Activated naive CD8-positive, alpha-beta T cell treated with anti-CD3 and anti-CD28 coated beads, Interleukin-2, amount 10 ng/mL, durations not matched to agents 7 days and 5 days (primary cell): Measurements from ENCODE around the gene CTSE. TPM values are rescaled to one million over a fixed set of nuclear protein-coding genes. Genes with fewer than 3 reads are reported as not detected.

Experiments
- ATAC-seq: fragments of 150-1000 bp; cut with Tn5 transposase; one replicate; pipeline ENCODE4 v1.10.0; 2021; ENCODE audit warnings: low read depth, moderate library complexity
- POLR2A ChIA-PET: fragments of 350-600 bp; sonication (Branson Sonifier 250); formaldehyde crosslinking; loops from one replicate; lab custom pipeline; 2021; ENCODE audit warnings: antibody characterized with exemption; lab: Charles Lee
- DNase-seq: peaks from one replicate; pipeline ENCODE4 v3.0.0; 2021
- H3K27ac Mint-ChIP-seq: one replicate; pipeline ENCODE4 v1.8.0; 2022; ENCODE audit warnings: mild to moderate bottlenecking, mixed read lengths
- H3K27me3 Mint-ChIP-seq: one replicate; pipeline ENCODE4 v1.8.0; 2022; ENCODE audit warnings: mild to moderate bottlenecking, moderate library complexity, mixed read lengths
- H3K36me3 Mint-ChIP-seq: one replicate; pipeline ENCODE4 v1.8.0; 2021; ENCODE audit warnings: mild to moderate bottlenecking, mixed read lengths
- H3K4me1 Mint-ChIP-seq: one replicate; pipeline ENCODE4 v1.8.0; 2021; ENCODE audit warnings: mixed read lengths
- H3K4me3 Mint-ChIP-seq: one replicate; pipeline ENCODE4 v1.8.0; 2022; ENCODE audit warnings: mild to moderate bottlenecking, moderate library complexity, mixed read lengths
- H3K9me3 Mint-ChIP-seq: one replicate; pipeline ENCODE4 v1.8.0; 2021; ENCODE audit warnings: mixed read lengths
- total RNA-seq, 2 experiments: library from RNA; stranded (reverse); gene quantifications; one replicate each; pipeline ENCODE4 v1.2.3, GENCODE V29; 2021

Gene CTSE
- total RNA-seq, 2 experiments from 2014 or later: not detected

- no peak for DNase-seq
- ATAC-seq: no peak
- Mint-ChIP-seq H3K27me3 (no peaks in the 10 kb centered on the region), H3K4me1 (peaks cover 6% of the 10 kb centered on the region), H3K27ac (peak overlapping the region; percentile 60), H3K9me3 (peaks cover 20% of the 10 kb centered on the region), H3K4me3 (no peak overlapping the region), H3K36me3 (no peaks in the 10 kb centered on the region)
- POLR2A ChIA-PET: no interaction called here
These were observed 49.0 kb downstream of the CTSE start for GRCh38 chr1:205974712-205975111.

- H3K36me3 Mint-ChIP-seq: no peaks in the 10 kb centered on the region
- POLR2A ChIA-PET: no interaction called here
- no peak for ATAC-seq
- no peak for DNase-seq
- peaks cover 20% of the 10 kb centered on the region for H3K9me3 Mint-ChIP-seq
- peak overlapping the region; percentile 31 for H3K27ac Mint-ChIP-seq
- H3K4me1 Mint-ChIP-seq: peaks cover 6% of the 10 kb centered on the region
- H3K27me3 Mint-ChIP-seq: no peaks in the 10 kb centered on the region
- H3K4me3 Mint-ChIP-seq: no peak overlapping the region
These were observed 50.1 kb downstream of the CTSE start for GRCh38 chr1:205973377-205974232.

- no peaks in the 10 kb centered on the region for H3K27me3 Mint-ChIP-seq
- ATAC-seq (peak; percentile 20), DNase-seq (no peak)
- H3K27ac Mint-ChIP-seq: no peak overlapping the region
- no peaks in the 10 kb centered on the region for H3K36me3 Mint-ChIP-seq
- peaks cover 6% of the 10 kb centered on the region for H3K4me1 Mint-ChIP-seq
- no peak overlapping the region for H3K4me3 Mint-ChIP-seq
- POLR2A ChIA-PET: no interaction called here
- H3K9me3 Mint-ChIP-seq: peaks cover 20% of the 10 kb centered on the region
These were observed 51.1 kb downstream of the CTSE start for GRCh38 chr1:205972491-205973168.

- H3K27ac Mint-ChIP-seq: no peak overlapping the region
- H3K27me3 Mint-ChIP-seq: no peaks in the 10 kb centered on the region
- DNase-seq (no peak), ATAC-seq (no peak)
- peaks cover 6% of the 10 kb centered on the region for H3K4me1 Mint-ChIP-seq
- no peaks in the 10 kb centered on the region for H3K36me3 Mint-ChIP-seq
- H3K9me3 Mint-ChIP-seq: peaks cover 20% of the 10 kb centered on the region
- no peak overlapping the region for H3K4me3 Mint-ChIP-seq
- POLR2A ChIA-PET: no interaction called here
These were observed 51.6 kb downstream of the CTSE start for GRCh38 chr1:205972081-205972480.

- Mint-ChIP-seq H3K27ac (no peak overlapping the region), H3K36me3 (no peaks in the 10 kb centered on the region), H3K9me3 (peaks cover 20% of the 10 kb centered on the region), H3K4me3 (no peak overlapping the region), H3K4me1 (peaks cover 6% of the 10 kb centered on the region), H3K27me3 (no peaks in the 10 kb centered on the region)
- POLR2A ChIA-PET: no interaction called here
- ATAC-seq (no peak), DNase-seq (no peak)
These were observed 52.6 kb downstream of the CTSE start for GRCh38 chr1:205971082-205971481.

GRCh38 chr1:205970486-205970885 is 53.2 kb downstream of the CTSE start:
- Mint-ChIP-seq H3K4me1 (peaks cover 6% of the 10 kb centered on the region), H3K36me3 (no peaks in the 10 kb centered on the region), H3K4me3 (no peak overlapping the region), H3K27me3 (no peaks in the 10 kb centered on the region), H3K9me3 (peaks cover 20% of the 10 kb centered on the region), H3K27ac (no peak overlapping the region)
- POLR2A ChIA-PET: no interaction called here
- ATAC-seq: no peak
- DNase-seq: no peak

- Mint-ChIP-seq H3K36me3 (no peaks in the 10 kb centered on the region), H3K9me3 (peaks cover 10% of the 10 kb centered on the region), H3K4me3 (no peak overlapping the region), H3K27me3 (no peaks in the 10 kb centered on the region), H3K27ac (no peak overlapping the region), H3K4me1 (no peaks in the 10 kb centered on the region)
- no peak for ATAC-seq
- no peak for DNase-seq
- POLR2A ChIA-PET: no interaction called here
These were observed 54.5 kb downstream of the CTSE start for GRCh38 chr1:205969229-205969628.

- Mint-ChIP-seq H3K9me3 (no peaks in the 10 kb centered on the region), H3K4me1 (no peaks in the 10 kb centered on the region), H3K27ac (no peak overlapping the region), H3K36me3 (no peaks in the 10 kb centered on the region), H3K4me3 (no peak overlapping the region), H3K27me3 (peaks cover 4% of the 10 kb centered on the region)
- DNase-seq (no peak), ATAC-seq (no peak)
- POLR2A ChIA-PET: no interaction called here
These were observed 56.0 kb downstream of the CTSE start for GRCh38 chr1:205967554-205968335.

GRCh38 chr1:205965036-205965884 is 58.4 kb downstream of the CTSE start:
- Mint-ChIP-seq H3K27me3 (peaks cover 6% of the 10 kb centered on the region), H3K36me3 (no peaks in the 10 kb centered on the region), H3K27ac (no peak overlapping the region), H3K4me3 (no peak overlapping the region), H3K9me3 (no peaks in the 10 kb centered on the region), H3K4me1 (no peaks in the 10 kb centered on the region)
- DNase-seq (no peak), ATAC-seq (no peak)
- POLR2A ChIA-PET: no interaction called here

GRCh38 chr1:205963352-205964155 is 60.1 kb downstream of the CTSE start:
- Mint-ChIP-seq H3K27ac (no peak overlapping the region), H3K36me3 (no peaks in the 10 kb centered on the region), H3K27me3 (peaks cover 9% of the 10 kb centered on the region), H3K4me3 (no peak overlapping the region), H3K9me3 (no peaks in the 10 kb centered on the region), H3K4me1 (no peaks in the 10 kb centered on the region)
- POLR2A ChIA-PET: no interaction called here
- ATAC-seq (no peak), DNase-seq (no peak)

- Mint-ChIP-seq H3K9me3 (no peaks in the 10 kb centered on the region), H3K27me3 (peaks cover 9% of the 10 kb centered on the region), H3K27ac (no peak overlapping the region), H3K4me3 (no peak overlapping the region), H3K4me1 (no peaks in the 10 kb centered on the region), H3K36me3 (no peaks in the 10 kb centered on the region)
- POLR2A ChIA-PET: no interaction called here
- DNase-seq (no peak), ATAC-seq (no peak)
These were observed 60.9 kb downstream of the CTSE start for GRCh38 chr1:205962821-205963221.
